Suprapubic skin (tissue), 3 donors: Measurements from ENCODE around the gene MEFV.

Source experiments
- POLR2A ChIP-seq, 2 donors: fragments of 450-650 bp; IDR thresholded peaks; one replicate each; pipeline ENCODE4 v1.6.1; 2017; ENCODE audit warnings: antibody characterized with exemption in 2 of 2, mild to moderate bottlenecking in 2 of 2, moderate library complexity in 2 of 2
- TF ChIP-seq, protein P1 (sequence below), 2 donors: fragments of 200-600 bp in 1 of 2; fragments of 450-650 bp in 1 of 2; sonication (generic) in 1 of 2; IDR thresholded peaks; one replicate each; pipeline ENCODE4 v1.5.1; 2016 to 2019; ENCODE audit warnings: antibody characterized with exemption in 2 of 2, mild to moderate bottlenecking in 1 of 2, moderate library complexity in 1 of 2

DNA sequence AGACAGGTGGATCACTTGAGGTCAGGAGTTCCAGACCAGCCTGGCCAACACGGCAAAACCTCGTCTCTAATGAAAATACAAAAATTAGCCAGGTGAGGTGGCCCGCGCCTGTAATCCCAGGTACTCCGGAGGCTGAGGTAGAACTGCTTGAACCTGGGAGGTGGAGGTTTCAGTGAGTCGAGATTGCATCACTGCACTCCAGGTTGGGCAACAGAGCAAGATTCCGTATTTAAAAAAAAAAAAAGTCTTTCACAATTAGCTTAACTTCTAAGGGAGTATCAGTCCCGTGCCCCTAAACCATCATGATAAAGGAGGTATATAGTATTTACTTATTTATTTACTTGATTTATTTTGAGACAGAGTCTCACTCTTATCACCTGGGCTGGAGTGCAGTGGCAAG is 3.4 kb upstream of the MEFV start:
- TF ChIP-seq, protein P1, sequence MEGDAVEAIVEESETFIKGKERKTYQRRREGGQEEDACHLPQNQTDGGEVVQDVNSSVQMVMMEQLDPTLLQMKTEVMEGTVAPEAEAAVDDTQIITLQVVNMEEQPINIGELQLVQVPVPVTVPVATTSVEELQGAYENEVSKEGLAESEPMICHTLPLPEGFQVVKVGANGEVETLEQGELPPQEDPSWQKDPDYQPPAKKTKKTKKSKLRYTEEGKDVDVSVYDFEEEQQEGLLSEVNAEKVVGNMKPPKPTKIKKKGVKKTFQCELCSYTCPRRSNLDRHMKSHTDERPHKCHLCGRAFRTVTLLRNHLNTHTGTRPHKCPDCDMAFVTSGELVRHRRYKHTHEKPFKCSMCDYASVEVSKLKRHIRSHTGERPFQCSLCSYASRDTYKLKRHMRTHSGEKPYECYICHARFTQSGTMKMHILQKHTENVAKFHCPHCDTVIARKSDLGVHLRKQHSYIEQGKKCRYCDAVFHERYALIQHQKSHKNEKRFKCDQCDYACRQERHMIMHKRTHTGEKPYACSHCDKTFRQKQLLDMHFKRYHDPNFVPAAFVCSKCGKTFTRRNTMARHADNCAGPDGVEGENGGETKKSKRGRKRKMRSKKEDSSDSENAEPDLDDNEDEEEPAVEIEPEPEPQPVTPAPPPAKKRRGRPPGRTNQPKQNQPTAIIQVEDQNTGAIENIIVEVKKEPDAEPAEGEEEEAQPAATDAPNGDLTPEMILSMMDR (IDR thresholded peaks at IDR 0.05), result no peak
- no peak for TF ChIP-seq POLR2A (IDR thresholded peaks at IDR 0.05)
